Right cardiac atrium (tissue), 5 donors: ENCODE measurements around the gene CERS6. TPM values are rescaled to one million over a fixed set of nuclear protein-coding genes. Genes with fewer than 3 reads are reported as not detected.

Source experiments
- ATAC-seq, 2 donors: fragments of 200-7000 bp; cut with Tn5 transposase; one replicate each; pipeline versions ENCODE4 v1.8.0 to v1.9.1; 2020; ENCODE audit warnings: moderate library complexity in 2 of 2, mild to moderate bottlenecking in 1 of 2
- DNase-seq, 3 donors: peaks; one replicate each; pipeline ENCODE4 v3.0.0-alpha.2; 2020
- H3K27ac ChIP-seq: one replicate; pipeline ENCODE4 v1.5.1; 2013; ENCODE audit warnings: mild to moderate bottlenecking, low read length, control low read depth, moderate library complexity
- H3K27me3 ChIP-seq: one replicate; pipeline ENCODE4 v1.6.1; 2013; ENCODE audit not compliant: control insufficient read depth, insufficient read depth
- H3K4me1 ChIP-seq: one replicate; pipeline ENCODE4 v1.6.1; 2013; ENCODE audit warnings: low read length; ENCODE audit not compliant: control insufficient read depth, insufficient read depth
- H3K4me3 ChIP-seq: one replicate; pipeline ENCODE4 v1.5.1; 2013; ENCODE audit warnings: low read length, control low read depth
- H3K9me3 ChIP-seq: one replicate; pipeline ENCODE4 v1.6.1; 2013; ENCODE audit warnings: low read length; ENCODE audit not compliant: control insufficient read depth
- WGBS: extraction: QIAGEN DNeasy Blood & Tissue Kit; methylation state at CpG from one replicate; pipeline ENCODE4 v1.1.7; 2013; 5-methylcytosine and 5-hydroxymethylcytosine counted together
- intact Hi-C, 4 donors: fragments of 100-400 bp; cut with DNase I; formaldehyde crosslinking; loops; one replicate each; pipeline versions ENCODE4 v1.11.0 to v1.14.0; 2022 to 2023
- polyA plus RNA-seq: library from polyadenylated mRNA; stranded (reverse); fragments of 200-250 nt; gene quantifications from one replicate; pipeline ENCODE4 v1.2.3, GENCODE V29; 2013
- total RNA-seq, 4 donors: library from RNA; stranded (reverse); fragmentation: NEBNext Ultra II Directional; extraction: Animal tissue kit (Norgen Biotek cat#: 25700); gene quantifications; one replicate each; pipeline ENCODE4 v1.2.1, GENCODE V29; 2021
- donor health status: healthy with polysubstance abuse.
- donor health status: DM: no; HTN: yes; CAD: no.
- donor health status: DM: no; HTN: no; CAD: no.
- donor health status: DM: no; HTN: yes; CAD: no; lungs with severe emphysema.
- donor health status: DM: yes; HTN: yes; CAD: no.

The CERS6 gene
- total and polyA plus RNA-seq, 5 donors = 25.6 to 71.5 (median 48.9) TPM

- peaks cover 3% of the 10 kb centered on the region for H3K4me1 ChIP-seq
- intact Hi-C loops = no loop called here
These were observed 75.0 kb downstream of the CERS6 start for GRCh38 chr2:168530982-168531622.

DNA sequence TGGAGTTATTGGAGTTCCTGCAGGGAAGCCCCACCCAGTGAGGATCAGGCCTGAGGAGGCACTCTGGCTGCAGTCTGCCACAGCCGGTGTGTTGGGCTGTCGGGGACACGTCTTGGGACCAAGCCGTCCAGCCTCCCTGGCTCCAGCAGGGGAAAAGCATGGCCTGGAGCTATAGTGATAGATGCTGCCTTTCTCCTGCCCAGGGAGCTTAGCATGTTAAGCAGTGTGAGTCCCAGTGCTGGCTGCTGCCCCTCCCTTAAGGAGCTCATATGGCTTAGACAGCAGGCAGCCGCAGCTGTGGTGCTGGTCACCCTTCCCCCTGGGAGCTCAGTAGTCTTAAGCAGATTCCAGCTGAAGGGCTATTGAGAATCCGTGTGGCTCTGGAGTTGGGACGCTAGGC, 78.9 kb downstream of the CERS6 start:
- intact Hi-C loops = no loop called here
- DNase-seq (no peak), ATAC-seq (no peak)
- Histone ChIP-seq H3K27me3 (no peaks in the 10 kb centered on the region), H3K4me3 (no peak overlapping the region), H3K4me1 (peaks cover 2% of the 10 kb centered on the region), H3K9me3 (no peaks in the 10 kb centered on the region), H3K27ac (no peak overlapping the region)
- WGBS = 88% methylated on average over 7 of the region's 7 CpGs

More at GRCh38 chr2:168530982-168531622, 75.0 kb downstream of the CERS6 start:
- Histone ChIP-seq H3K27ac (peak overlapping the region; percentile 42), H3K9me3 (no peaks in the 10 kb centered on the region), H3K27me3 (no peaks in the 10 kb centered on the region), H3K4me3 (no peak overlapping the region)
- WGBS = 64% methylated on average over 4 of the region's 4 CpGs
- ATAC-seq = no peak
- DNase-seq = no peak

GRCh38 chr2:168536925-168537466, 80.9 kb downstream of the CERS6 start:
- H3K4me3 ChIP-seq = no peak overlapping the region
- WGBS = 85% methylated on average over 2 of the region's 2 CpGs
- no peaks in the 10 kb centered on the region for H3K9me3 ChIP-seq
- no peak for ATAC-seq
- H3K27me3 ChIP-seq = no peaks in the 10 kb centered on the region
- H3K27ac ChIP-seq = no peak overlapping the region
- no peak for DNase-seq
- H3K4me1 ChIP-seq = no peaks in the 10 kb centered on the region
- intact Hi-C loops = no loop called here

- H3K27ac ChIP-seq = peak overlapping the region; percentile 67
- WGBS = 95% methylated on average over 1 of the region's 1 CpG
These were observed 82.1 kb downstream of the CERS6 start for GRCh38 chr2:168538133-168538532.

DNA sequence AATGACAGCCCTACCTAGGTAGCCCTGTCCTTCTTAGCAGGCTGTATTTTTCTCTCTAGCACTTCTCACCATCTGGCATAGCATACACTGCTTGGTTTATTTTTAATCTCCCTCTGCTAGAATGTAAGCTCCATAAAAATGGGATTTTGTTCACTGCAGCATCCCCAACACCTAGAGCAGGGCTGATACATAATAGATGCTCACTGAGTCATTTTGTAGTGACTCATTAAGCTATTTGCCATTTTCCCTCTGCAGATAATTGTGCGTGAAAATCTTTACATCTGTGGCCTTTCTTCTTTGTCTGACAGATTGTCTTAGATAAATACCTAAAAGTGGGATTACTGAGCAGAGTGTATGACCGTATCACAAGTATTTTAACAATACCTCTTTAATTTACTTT, 82.5 kb downstream of the CERS6 start:
- Histone ChIP-seq H3K27me3 (no peaks in the 10 kb centered on the region), H3K4me3 (no peak overlapping the region), H3K9me3 (no peaks in the 10 kb centered on the region), H3K27ac (no peak overlapping the region), H3K4me1 (peaks cover 2% of the 10 kb centered on the region)
- WGBS = 96% methylated on average over 2 of the region's 2 CpGs
- no peak for ATAC-seq
- no peak for DNase-seq
- intact Hi-C loops = no loop called here

More at GRCh38 chr2:168538133-168538532, 82.1 kb downstream of the CERS6 start:
- Histone ChIP-seq H3K9me3 (no peaks in the 10 kb centered on the region), H3K27me3 (no peaks in the 10 kb centered on the region), H3K4me1 (peaks cover 2% of the 10 kb centered on the region), H3K4me3 (no peak overlapping the region)
- intact Hi-C loops = no loop called here
- ATAC-seq = no peak
- DNase-seq = no peak

DNA sequence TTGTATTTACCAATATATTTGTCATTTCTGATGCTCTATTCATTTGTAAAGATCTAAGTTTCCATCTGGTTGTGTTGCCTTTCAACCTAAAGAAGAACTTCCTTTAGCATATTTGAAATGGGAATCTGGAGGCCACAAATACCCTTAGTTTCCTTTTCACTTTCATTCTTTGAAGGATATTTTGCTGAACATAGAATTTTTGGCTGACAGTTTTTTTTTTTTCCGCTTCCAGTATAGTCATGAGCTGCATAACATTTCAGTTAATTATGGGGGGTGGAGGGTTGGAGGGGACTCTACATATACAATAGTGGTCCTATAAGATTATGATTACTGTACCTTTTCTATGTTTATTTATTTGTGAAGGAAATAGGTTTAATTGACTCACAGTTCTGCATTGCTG, 83.9 kb downstream of the CERS6 start:
- H3K4me1 ChIP-seq = peaks cover 2% of the 10 kb centered on the region
- intact Hi-C loops = no loop called here
- H3K27ac ChIP-seq = no peak overlapping the region
- no peak for DNase-seq
- no peak overlapping the region for H3K4me3 ChIP-seq
- H3K9me3 ChIP-seq = no peaks in the 10 kb centered on the region
- WGBS = 100% methylated on average over 1 of the region's 1 CpG
- ATAC-seq = no peak
- H3K27me3 ChIP-seq = no peaks in the 10 kb centered on the region

- intact Hi-C loops = no loop called here
- peaks cover 2% of the 10 kb centered on the region for H3K4me1 ChIP-seq
- 55% methylated on average over 1 of the region's 1 CpG for WGBS
- H3K27ac ChIP-seq = no peak overlapping the region
- ATAC-seq = no peak
- no peaks in the 10 kb centered on the region for H3K27me3 ChIP-seq
- DNase-seq = no peak
- H3K9me3 ChIP-seq = no peaks in the 10 kb centered on the region
- H3K4me3 ChIP-seq = no peak overlapping the region
These were observed 85.8 kb downstream of the CERS6 start for GRCh38 chr2:168541858-168542257.

GRCh38 chr2:168543037-168543436, 87.0 kb downstream of the CERS6 start:
- Histone ChIP-seq H3K4me1 (peaks cover 2% of the 10 kb centered on the region), H3K4me3 (no peak overlapping the region), H3K9me3 (no peaks in the 10 kb centered on the region), H3K27ac (no peak overlapping the region), H3K27me3 (no peaks in the 10 kb centered on the region)
- WGBS = 92% methylated on average over 4 of the region's 4 CpGs
- no peak for ATAC-seq
- intact Hi-C loops = no loop called here
- no peak for DNase-seq

GRCh38 chr2:168543935-168544334, 87.9 kb downstream of the CERS6 start:
- no peak overlapping the region for H3K4me3 ChIP-seq
- intact Hi-C loops = no loop called here
- DNase-seq = no peak
- 100% methylated on average over 1 of the region's 1 CpG for WGBS
- H3K27ac ChIP-seq = peak overlapping the region; percentile 41
- no peaks in the 10 kb centered on the region for H3K27me3 ChIP-seq
- H3K4me1 ChIP-seq = peaks cover 2% of the 10 kb centered on the region
- ATAC-seq = no peak
- H3K9me3 ChIP-seq = no peaks in the 10 kb centered on the region

GRCh38 chr2:168545439-168546082, 89.5 kb downstream of the CERS6 start:
- peaks cover 2% of the 10 kb centered on the region for H3K4me1 ChIP-seq
- H3K27ac ChIP-seq = peak overlapping the region; percentile 59
- DNase-seq = no peak
- H3K9me3 ChIP-seq = no peaks in the 10 kb centered on the region
- no peak overlapping the region for H3K4me3 ChIP-seq
- intact Hi-C loops = no loop called here
- WGBS = 73% methylated on average over 5 of the region's 5 CpGs
- peak; percentile 61 to 81 for ATAC-seq
- H3K27me3 ChIP-seq = no peaks in the 10 kb centered on the region

- Histone ChIP-seq H3K4me1 (peaks cover 2% of the 10 kb centered on the region), H3K4me3 (no peak overlapping the region), H3K27me3 (no peaks in the 10 kb centered on the region), H3K27ac (no peak overlapping the region), H3K9me3 (no peaks in the 10 kb centered on the region)
- DNase-seq (peak in 1 of 3 donors; percentile 71), ATAC-seq (peak; percentile 58 to 74)
- WGBS = 72% methylated on average over 5 of the region's 5 CpGs
- intact Hi-C loops = no loop called here
These were observed 94.6 kb downstream of the CERS6 start for GRCh38 chr2:168550670-168551069.
